GM19023 (cell line): ENCODE measurements around the gene SLC35E2B.

Experiments used
- ATAC-seq: cut with Tn5 transposase; IDR thresholded peaks from one replicate; pipeline ENCODE4 v1.9.1; 2021; ENCODE audit warnings: mild to moderate bottlenecking, moderate library complexity; ENCODE audit not compliant: unreplicated experiment

The SLC35E2B gene

DNA sequence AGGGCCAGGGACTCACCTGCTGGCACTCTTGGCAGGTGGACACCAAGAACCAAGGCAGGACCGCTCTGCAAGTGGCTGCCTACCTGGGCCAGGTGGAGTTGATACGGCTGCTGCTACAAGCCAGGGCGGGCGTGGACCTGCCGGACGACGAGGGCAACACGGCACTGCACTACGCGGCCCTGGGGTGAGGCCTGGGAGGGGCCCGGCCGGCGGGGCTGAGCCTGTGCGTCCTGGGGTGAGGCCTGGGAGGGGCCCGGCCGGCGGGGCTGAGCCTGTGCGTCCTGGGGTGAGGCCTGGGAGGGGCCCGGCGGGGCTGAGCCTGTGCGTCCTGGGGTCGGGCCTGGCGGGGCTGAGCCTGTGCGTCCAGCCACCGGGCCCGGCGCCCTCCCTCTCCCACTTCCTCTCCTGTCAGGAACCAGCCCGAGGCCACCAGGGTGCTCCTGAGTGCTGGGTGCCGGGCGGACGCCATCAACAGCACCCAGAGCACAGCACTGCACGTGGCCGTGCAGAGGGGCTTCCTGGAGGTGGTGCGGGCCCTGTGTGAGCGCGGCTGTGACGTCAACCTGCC, 65.2 kb downstream of the SLC35E2B start:
- ATAC-seq: no peak

GRCh38 chr1:1626207-1627141, 66.1 kb downstream of the SLC35E2B start:
- ATAC-seq: no peak

GRCh38 chr1:1625824-1626206, 66.8 kb downstream of the SLC35E2B start:
- ATAC-seq: no peak

- ATAC-seq: no peak
Measured at GRCh38 chr1:1625404-1625775, 67.2 kb downstream of the SLC35E2B start.

DNA sequence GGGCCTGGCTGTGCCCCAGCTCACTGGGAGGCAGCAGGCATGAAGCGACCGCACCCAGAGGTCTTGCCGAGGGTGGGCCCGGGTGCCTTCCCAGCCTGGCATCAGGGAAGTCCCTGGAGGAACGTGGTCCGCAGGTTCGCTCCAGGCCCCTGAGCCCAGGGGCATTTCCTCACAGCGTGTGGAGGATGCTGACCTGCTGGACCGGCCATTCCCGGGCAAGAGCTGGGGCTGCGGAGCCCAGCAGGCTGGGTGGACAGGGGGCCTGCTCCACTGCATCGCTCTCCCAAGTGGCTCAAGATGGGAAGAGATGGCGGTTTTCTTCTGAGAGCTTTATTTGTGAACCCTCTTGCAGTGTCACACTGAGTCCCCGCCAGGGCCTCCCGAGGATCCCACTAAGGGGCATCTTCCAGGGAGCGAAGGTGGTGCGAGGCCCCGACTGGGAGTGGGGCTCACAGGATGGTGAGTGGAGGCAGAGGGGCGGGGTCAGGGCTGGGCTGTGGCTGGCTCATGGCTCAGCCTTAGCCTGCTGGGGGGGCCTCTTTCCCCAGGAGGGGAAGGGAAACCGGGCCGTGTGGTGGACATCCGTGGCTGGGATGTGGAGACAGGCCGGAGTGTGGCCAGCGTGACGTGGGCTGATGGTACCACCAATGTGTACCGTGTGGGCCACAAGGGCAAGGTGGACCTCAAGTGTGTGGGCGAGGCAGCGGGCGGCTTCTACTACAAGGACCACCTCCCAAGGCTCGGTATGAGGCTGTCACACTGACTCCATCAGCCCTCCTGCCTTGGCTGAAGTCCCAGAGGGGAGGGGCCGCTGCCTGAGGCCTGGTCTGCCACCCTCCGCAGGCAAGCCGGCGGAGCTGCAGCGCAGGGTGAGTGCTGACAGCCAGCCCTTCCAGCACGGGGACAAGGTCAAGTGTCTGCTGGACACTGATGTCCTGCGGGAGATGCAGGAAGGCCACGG, 67.9 kb downstream of the SLC35E2B start:
- ATAC-seq: no peak

DNA sequence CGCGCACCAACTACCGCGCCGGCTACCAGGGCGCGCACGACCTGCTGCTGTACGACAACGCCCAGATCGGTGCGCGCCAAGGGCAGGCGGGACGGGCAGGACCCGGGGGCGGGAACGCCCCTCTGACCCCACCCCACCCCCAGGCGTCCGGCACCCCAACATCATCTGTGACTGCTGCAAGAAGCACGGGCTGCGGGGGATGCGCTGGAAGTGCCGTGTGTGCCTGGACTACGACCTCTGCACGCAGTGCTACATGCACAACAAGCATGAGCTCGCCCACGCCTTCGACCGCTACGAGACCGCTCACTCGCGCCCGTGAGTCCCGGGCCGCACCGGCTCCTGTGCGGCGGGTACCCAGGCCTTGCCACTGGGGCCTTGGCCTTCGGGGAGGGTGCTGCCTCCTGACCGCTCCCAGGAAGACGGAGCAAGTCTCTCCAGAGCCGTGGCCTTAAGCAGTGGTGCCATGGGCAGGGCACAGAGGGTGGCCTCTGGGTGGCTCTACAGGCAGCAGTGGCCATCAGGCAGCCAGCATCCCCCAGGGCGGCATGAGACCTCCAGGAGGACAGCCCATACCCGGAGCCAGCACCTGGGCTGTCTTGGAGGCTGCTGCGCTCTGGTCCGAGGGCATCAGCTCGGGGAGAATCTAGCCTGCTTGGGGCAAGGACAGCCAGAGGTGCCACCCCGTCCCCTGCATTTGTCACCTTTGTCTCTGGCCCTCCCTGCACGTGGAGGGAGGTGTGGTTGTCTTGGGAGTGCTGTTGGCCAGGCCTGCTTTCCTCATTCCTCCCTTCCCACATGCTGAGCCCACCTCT, 68.8 kb downstream of the SLC35E2B start:
- ATAC-seq: no peak

GRCh38 chr1:1623181-1623630, 69.4 kb downstream of the SLC35E2B start:
- no peak for ATAC-seq

DNA sequence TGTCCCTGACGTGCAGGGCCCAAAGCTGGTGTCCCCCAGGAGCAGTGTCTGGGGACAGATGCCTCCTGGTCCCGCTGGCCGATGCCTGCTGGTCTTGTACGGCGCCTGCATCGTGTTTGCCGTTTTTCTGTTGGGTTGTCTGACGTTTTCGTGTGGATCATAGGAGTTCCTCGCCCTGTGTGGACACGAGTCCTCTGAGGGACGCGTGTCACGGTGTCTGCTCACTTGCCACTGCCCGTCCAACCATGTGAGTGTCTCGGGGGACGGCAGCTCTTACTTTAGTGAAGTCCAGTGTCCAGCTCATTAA, 69.9 kb downstream of the SLC35E2B start:
- ATAC-seq: no peak

GRCh38 chr1:1622010-1622787, 70.4 kb downstream of the SLC35E2B start:
- ATAC-seq: no peak

DNA sequence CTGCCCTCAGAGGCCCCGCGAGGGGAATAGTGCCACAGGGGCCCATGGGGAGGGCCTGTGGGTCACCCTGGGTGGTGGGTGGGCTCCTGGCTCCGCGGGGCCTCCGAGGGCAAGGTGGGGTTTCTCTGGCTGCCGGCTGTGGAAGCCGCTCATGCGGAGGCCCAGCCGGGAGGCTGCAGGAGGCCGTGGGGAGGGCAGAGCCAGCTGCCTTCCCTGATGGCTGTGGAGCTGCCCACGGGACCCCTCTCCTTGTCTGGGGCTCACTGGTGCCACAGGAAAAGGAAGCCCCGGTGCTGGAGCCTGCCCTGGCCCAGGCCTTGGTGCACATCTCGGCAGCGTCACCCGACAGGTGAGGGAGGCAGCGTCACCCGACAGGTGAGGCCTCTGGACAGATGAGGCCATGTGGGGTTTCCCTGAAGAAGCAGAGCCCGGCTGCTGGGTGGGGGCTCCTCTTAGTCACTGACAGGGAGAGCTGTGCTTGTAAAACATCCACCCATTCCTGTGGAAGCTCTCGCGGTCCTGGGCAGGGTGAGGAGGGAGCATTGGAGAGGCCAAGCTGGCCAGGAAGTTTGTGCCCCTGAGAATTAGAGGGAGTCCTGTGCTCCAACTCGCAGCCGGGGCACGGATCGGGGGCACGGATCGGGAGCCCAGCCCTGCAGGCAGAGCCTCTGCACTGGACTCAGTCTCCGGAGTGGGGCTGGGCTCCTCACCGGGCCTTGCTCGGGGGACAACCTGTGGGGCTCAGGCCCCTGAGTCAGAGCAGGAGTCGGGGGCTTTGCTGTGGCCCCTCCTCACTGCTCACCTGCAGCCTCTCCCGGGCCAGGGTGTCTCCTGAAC, 71.2 kb downstream of the SLC35E2B start:
- ATAC-seq: no peak

- ATAC-seq: no peak
Measured at GRCh38 chr1:1620433-1621139, 72.0 kb downstream of the SLC35E2B start.

GRCh38 chr1:1619917-1620361, 72.7 kb downstream of the SLC35E2B start:
- no peak for ATAC-seq

GRCh38 chr1:1618396-1619068, 74.1 kb downstream of the SLC35E2B start:
- ATAC-seq: no peak

DNA sequence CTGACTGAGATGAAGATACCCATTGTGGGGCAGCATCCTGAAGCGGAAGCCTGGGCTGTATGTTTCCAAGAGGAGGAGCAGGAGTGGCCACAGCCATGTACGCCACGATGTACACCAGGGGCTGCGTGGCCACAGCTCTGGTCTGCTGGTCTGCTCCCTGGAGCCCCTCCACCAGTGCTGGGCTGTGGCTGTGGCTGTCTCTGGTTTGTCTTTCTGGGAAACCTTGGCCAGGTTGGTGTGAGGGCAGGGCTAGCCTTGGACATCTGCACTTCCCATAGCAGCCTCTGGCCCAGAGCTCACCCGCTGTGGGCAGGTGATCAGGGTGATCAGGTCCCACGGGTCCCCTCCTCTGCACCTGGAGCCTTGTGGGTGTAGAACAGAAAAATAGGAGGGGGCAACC, 74.7 kb downstream of the SLC35E2B start:
- ATAC-seq: no peak

GRCh38 chr1:1617516-1617915, 75.1 kb downstream of the SLC35E2B start:
- no peak for ATAC-seq

GRCh38 chr1:1616838-1617237, 75.8 kb downstream of the SLC35E2B start:
- no peak for ATAC-seq

- ATAC-seq: peak; percentile 4
Measured at GRCh38 chr1:1616045-1616790, 76.4 kb downstream of the SLC35E2B start.
